Omental fat pad (tissue), 4 donors: ENCODE measurements around the gene THEM5. TPM values are rescaled to one million over a fixed set of nuclear protein-coding genes. Genes with fewer than 3 reads are reported as not detected.
"Not testable (repeated sequence)": the region's sequence is repeated elsewhere in the genome, so short reads cannot be mapped to it uniquely, and the experiment has no call there.

ENCODE experiments used
- ATAC-seq: fragments of 150-250 bp; one replicate; pipeline ENCODE4 v1.9.1; 2016; ENCODE audit warnings: mild to moderate bottlenecking, moderate library complexity; ENCODE audit not compliant: low FRiP score
- DNase-seq: peaks from one replicate; pipeline ENCODE4 v3.0.0-alpha.2; 2019; ENCODE audit warnings: low spot score
- total RNA-seq, 4 donors: library from RNA; depleted of rRNA; stranded (reverse); fragments of >200 nt; gene quantifications; one replicate each; pipeline ENCODE4 v1.1.0, GENCODE V29; 2016
- TF ChIP-seq, protein P1 (sequence below), 3 donors: fragments of 450-650 bp; IDR thresholded peaks; one replicate each; pipeline ENCODE4 v1.5.1; 2016 to 2017; ENCODE audit warnings: antibody characterized with exemption in 3 of 3, mild to moderate bottlenecking in 3 of 3, moderate library complexity in 2 of 3

THEM5 gene, protein sequence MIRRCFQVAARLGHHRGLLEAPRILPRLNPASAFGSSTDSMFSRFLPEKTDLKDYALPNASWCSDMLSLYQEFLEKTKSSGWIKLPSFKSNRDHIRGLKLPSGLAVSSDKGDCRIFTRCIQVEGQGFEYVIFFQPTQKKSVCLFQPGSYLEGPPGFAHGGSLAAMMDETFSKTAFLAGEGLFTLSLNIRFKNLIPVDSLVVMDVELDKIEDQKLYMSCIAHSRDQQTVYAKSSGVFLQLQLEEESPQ
- not detected for total RNA-seq

DNA sequence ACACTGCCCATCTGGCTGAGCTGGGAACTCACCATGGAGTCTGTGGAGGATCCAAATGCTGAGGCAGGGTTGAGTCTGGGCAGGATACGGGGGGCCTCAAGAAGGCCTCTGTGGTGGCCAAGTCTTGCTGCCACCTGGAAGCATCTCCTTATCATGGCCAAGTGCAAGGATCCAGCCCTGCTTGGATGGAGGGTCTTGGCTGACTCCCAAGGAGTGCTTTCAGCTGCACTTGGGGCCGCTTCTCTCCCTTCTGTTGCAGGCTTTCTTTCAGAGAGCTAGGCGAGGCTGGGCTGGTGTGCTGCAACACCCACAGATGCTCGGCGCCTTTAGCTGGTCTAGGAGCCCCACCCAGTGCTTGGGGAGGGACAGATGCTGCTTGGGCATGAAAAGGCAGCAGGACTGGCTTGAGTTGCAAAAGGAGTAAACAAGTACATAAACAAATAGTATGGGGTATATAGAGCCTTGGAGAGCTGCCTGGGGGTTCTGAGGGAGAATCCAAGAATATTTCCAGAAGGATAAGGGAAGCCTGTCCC lies at the start of gene THEM5:
THEM5 (minus strand) TSS at position 302 of the 533 bp plus-strand sequence; CDS start at position 155, 147 bp downstream.
- ATAC-seq (no peak), DNase-seq (no peak)
- TF ChIP-seq, protein P1, sequence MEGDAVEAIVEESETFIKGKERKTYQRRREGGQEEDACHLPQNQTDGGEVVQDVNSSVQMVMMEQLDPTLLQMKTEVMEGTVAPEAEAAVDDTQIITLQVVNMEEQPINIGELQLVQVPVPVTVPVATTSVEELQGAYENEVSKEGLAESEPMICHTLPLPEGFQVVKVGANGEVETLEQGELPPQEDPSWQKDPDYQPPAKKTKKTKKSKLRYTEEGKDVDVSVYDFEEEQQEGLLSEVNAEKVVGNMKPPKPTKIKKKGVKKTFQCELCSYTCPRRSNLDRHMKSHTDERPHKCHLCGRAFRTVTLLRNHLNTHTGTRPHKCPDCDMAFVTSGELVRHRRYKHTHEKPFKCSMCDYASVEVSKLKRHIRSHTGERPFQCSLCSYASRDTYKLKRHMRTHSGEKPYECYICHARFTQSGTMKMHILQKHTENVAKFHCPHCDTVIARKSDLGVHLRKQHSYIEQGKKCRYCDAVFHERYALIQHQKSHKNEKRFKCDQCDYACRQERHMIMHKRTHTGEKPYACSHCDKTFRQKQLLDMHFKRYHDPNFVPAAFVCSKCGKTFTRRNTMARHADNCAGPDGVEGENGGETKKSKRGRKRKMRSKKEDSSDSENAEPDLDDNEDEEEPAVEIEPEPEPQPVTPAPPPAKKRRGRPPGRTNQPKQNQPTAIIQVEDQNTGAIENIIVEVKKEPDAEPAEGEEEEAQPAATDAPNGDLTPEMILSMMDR (IDR thresholded peaks at IDR 0.05), result no peak

DNA sequence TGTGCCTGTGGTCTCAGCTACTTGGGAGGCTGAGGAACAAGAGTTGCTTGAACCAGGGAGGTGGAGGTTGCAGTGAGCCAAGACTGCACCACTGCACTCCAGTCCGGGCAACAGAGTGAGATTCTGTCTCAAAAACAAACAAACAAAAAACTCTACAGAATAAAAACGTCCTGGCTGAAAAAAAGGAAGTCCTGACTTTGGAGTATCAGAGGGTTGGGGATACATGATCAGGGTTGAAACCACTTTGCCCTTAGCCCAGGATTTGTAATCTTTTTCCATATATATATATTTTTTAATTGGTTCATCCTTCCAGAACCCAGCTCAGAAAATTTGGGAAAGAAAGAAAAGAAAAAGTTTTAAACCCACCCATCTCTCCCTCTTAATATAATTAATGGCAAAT lies 49.3 kb upstream of the THEM5 start:
- TF ChIP-seq, protein P1 (IDR thresholded peaks at IDR 0.05), result no peak
- DNase-seq (no peak), ATAC-seq (no peak)

DNA sequence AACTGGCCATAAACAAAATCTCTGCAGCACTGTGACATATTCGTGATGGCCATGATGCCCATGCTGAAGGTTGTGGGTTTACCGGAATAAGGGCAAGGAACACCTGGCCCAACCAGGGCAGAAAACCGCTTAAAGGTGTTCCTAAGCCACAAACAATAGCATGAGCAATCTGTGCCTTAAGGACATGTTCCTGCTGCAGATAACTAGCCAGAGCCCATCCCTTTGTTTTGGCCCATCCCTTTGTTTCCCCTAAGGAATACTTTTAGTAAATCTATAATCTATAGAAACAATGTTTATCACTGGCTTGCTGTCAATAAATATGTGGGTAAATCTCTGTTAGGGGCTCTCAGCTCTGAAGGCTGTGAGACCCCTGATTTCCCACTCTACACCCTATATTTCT lies 47.3 kb upstream of the THEM5 start:
- not testable (repeated sequence) for ATAC-seq, DNase-seq

DNA sequence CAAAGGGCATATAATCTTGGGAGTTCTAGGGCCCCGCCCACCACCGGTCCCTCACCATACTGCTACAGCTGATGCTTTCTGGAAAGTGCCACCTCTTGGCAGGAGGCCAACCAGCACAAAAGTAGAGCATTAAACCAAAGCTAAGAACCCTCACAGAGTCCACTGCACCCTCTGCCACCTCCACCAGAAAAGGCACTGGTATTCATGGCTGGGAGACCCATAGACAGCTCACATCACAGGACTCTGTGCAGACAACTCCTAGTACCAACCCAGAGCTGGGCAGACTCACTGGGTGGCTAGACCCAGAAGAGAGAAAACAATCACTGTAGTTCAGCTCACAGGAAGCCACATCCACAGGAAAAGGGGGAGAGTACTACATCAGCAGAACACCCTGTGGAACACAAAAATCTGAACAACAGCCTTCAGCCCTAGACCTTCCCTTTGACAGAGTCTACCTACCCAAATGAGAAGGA lies 45.0 kb upstream of the THEM5 start:
- TF ChIP-seq, protein P1 (IDR thresholded peaks at IDR 0.05), result no peak
- DNase-seq, result no peak
- no peak for ATAC-seq

DNA sequence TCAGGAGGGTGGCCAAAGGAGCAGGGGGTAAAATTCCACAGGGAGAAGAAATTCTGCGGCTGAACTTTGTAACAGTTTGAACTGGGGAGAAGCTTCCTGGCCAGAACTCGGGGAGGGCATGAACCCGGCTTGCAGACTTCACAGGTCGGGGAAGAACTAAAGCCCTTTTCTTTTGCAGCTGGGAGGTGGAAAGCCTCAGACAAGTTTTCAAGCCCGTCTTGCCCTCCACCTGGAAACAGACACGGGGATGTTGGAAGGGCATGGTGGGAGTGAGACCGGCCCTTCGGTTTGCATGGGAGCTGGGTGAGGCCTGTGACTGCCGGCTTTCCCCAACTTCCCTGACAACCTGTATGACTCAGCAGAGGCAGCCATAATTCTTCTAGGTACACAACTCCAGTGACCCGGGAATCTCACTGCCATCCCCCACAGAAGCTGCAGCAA lies 44.5 kb upstream of the THEM5 start:
- ATAC-seq, result no peak
- TF ChIP-seq, protein P1 (IDR thresholded peaks at IDR 0.05), result no peak

DNA sequence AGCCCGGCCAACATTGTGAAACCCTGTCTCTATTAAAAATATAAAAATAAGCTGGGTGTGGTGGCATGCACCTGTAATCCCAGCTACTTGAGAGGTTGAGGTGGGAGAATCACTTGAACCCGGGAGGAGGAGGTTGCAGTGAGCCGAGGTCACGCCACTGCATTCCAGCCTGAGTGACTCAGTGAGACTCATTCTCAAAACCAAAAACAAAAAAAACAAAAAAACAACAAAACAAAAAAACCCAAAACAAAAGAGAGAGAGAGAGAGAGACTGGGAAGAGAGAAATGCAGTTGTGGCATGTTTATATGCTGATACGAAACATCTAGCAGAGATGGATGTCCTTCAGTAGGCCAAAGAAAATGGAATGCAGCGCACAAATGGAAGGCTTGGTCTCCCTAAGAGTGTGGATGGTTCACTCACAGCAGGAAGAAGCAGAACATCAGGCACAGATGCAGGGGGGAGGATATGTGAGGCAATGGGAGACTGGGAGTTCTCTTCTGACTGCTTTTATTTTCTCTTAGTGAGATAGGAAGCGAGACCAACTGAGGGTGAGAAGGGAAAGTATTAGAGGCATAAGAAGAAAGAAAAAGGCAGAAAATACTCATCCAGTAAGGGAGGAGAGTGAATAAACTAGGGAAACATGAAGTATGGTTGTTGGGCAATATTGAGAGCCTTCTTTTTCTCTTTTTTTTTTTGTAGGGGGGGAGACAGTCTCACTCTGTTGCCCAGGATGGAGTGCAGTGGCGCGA lies 39.8 kb upstream of the THEM5 start:
- ATAC-seq, result no peak
- no peak for DNase-seq
- TF ChIP-seq, protein P1 (IDR thresholded peaks at IDR 0.05), result no peak

More for the DNA sequence above, 44.5 kb upstream of the THEM5 start:
- no peak for DNase-seq

DNA sequence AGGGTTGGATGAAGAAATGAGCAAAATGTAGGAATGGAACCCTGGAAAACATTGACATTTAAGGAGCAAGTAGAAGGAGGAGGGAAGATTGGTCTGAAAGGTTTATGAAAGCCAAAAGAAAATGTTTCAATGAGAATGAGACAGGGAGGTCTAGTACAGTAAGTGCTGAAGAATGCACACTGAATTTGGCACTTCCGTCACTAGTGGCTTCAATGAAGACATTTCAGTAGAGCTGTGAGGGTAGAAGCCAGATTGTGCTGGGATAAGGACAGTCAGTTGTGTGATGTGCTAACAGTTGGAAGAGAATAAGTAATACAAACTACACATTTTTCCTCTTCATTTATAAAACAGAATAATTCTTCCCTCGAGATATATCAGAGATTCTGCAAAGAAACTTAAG lies 38.7 kb upstream of the THEM5 start:
- ATAC-seq, result no peak
- TF ChIP-seq, protein P1 (IDR thresholded peaks at IDR 0.05), result no peak
- no peak for DNase-seq
